Gastrocnemius medialis (tissue), 4 donors: ENCODE measurements around the gene PSMD7.

Source experiments
- POLR2A ChIP-seq, 2 donors: fragments of 450-650 bp; IDR thresholded peaks; one replicate each; pipeline ENCODE4 v1.6.1; 2017; ENCODE audit warnings: antibody characterized with exemption in 2 of 2, mild to moderate bottlenecking in 2 of 2, moderate library complexity in 2 of 2
- TF ChIP-seq, protein P1 (sequence below), 5 experiments: fragments of 450-650 bp in 3 of 5; fragments of 200-600 bp in 2 of 5; sonication (generic) in 2 of 5; IDR thresholded peaks in 4 of 5; conservative IDR thresholded peaks in 1 of 5; 1 replicate in 4 of 5; 2 replicates in 1 of 5; pipeline ENCODE4 v1.5.1; 2016 to 2019; ENCODE audit warnings: antibody characterized with exemption in 5 of 5, mild to moderate bottlenecking in 3 of 5, moderate library complexity in 3 of 5

GRCh38 chr16:74268372-74268782, 28.2 kb upstream of the PSMD7 start:
- TF ChIP-seq, protein P1, sequence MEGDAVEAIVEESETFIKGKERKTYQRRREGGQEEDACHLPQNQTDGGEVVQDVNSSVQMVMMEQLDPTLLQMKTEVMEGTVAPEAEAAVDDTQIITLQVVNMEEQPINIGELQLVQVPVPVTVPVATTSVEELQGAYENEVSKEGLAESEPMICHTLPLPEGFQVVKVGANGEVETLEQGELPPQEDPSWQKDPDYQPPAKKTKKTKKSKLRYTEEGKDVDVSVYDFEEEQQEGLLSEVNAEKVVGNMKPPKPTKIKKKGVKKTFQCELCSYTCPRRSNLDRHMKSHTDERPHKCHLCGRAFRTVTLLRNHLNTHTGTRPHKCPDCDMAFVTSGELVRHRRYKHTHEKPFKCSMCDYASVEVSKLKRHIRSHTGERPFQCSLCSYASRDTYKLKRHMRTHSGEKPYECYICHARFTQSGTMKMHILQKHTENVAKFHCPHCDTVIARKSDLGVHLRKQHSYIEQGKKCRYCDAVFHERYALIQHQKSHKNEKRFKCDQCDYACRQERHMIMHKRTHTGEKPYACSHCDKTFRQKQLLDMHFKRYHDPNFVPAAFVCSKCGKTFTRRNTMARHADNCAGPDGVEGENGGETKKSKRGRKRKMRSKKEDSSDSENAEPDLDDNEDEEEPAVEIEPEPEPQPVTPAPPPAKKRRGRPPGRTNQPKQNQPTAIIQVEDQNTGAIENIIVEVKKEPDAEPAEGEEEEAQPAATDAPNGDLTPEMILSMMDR (IDR thresholded peaks at IDR 0.05 in 4 of 5, conservative IDR thresholded peaks at IDR 0.05 in 1 of 5) = no peak
- TF ChIP-seq POLR2A (IDR thresholded peaks at IDR 0.05) = no peak
